ENCODE data around the gene RNF38. TPM values are rescaled to one million over a fixed set of nuclear protein-coding genes. Genes with fewer than 3 reads are reported as not detected.

The RNF38 gene
- total RNA-seq, 2 donors from 2014 or later: 32.1 to 37.0 TPM

DNA sequence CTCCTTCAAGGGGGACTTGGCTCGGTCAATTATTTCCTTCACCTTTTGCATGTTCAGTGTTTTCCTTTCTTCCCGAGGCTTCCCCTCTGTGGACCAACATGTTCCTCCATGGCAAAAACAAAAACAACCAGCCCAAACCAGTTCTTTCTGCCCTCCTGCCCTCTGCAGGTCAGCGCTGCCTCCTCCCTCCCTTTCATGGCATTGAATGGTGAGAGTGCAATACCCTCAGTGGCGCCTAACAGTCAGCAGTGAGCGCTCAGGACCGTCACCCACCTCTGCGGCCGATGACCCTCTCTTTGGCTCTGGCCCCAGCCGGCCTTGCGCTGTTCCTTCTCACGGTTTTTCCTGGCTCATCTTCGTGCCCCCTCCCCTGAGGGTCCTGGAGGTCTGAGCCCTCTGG lies 107.4 kb downstream of the RNF38 start:
- DNase-seq (ENCODE audit: low spot score) (no peak), ATAC-seq (ENCODE audit: insufficient number of reproducible peaks, low FRiP score, low read depth) (no peak)
- TF ChIP-seq, protein P1, sequence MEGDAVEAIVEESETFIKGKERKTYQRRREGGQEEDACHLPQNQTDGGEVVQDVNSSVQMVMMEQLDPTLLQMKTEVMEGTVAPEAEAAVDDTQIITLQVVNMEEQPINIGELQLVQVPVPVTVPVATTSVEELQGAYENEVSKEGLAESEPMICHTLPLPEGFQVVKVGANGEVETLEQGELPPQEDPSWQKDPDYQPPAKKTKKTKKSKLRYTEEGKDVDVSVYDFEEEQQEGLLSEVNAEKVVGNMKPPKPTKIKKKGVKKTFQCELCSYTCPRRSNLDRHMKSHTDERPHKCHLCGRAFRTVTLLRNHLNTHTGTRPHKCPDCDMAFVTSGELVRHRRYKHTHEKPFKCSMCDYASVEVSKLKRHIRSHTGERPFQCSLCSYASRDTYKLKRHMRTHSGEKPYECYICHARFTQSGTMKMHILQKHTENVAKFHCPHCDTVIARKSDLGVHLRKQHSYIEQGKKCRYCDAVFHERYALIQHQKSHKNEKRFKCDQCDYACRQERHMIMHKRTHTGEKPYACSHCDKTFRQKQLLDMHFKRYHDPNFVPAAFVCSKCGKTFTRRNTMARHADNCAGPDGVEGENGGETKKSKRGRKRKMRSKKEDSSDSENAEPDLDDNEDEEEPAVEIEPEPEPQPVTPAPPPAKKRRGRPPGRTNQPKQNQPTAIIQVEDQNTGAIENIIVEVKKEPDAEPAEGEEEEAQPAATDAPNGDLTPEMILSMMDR (IDR thresholded peaks at IDR 0.05): no peak
- Histone ChIP-seq H3K9me3 (no peaks in the 10 kb centered on the region), H3K27ac (no peak overlapping the region), H3K36me3 (no peaks in the 10 kb centered on the region), H3K4me1 (ENCODE audit: control insufficient read depth in 1 of 2, low read depth in 2 of 2) (no peaks in the 10 kb centered on the region), H3K27me3 (replicated peaks; ENCODE audit: insufficient read depth) (no peaks in the 10 kb centered on the region), H3K4me3 (no peak overlapping the region)

DNA sequence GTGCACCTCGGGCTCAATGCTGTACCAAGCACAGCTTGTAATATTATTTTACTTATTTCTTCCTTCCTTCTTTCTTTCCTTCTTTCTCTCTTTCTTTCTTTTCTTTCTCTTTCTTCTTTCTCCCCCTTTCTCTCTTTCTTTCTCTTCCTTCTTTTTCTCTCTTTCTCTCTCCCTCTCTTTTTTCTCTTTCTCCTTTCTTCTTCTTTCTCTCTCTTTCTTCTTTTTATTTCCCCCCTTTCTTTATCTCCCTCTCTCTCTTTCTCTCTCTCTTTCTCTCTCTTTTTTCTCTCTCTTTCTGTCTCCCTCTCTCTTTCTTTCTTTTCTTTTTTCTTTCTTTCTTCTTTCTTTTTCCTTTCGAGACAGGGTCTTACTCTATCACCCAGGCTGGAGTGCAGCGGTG lies 109.1 kb downstream of the RNF38 start:
- ATAC-seq (ENCODE audit: insufficient number of reproducible peaks, low FRiP score, low read depth): no peak
- no peaks in the 10 kb centered on the region for H3K36me3 ChIP-seq

DNA sequence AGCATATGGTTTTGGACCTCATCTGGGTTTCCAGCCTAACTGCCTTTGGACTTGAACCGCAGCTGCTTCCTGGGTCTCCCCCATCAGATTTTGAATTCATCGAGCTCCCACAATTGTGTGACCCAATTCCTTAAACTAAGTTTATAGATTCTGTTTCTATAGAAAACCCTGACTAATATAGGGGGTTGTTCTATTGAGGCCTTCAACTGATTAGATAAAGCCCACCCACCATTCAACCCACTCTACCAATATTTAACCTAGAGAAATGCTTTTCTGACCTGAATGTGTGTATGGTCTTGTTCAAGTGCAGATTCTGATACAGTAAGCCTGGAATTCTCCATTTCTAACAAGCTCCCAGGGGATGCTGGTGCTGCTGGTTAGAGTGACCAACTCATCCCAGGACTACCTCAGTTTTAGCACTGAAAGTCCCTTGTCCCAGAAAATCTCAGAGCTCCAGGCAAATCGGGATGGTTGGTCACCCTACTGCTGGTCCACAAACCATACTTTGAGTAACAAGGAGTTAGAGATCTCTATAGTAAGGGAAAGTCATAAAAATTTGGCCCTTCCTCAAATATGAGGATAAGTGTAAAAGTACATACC lies 110.1 kb downstream of the RNF38 start:
- no peak for ATAC-seq (ENCODE audit: insufficient number of reproducible peaks, low FRiP score, low read depth)
- Histone ChIP-seq H3K4me1 (ENCODE audit: control insufficient read depth in 1 of 2, low read depth in 2 of 2) (no peaks in the 10 kb centered on the region), H3K9me3 (no peaks in the 10 kb centered on the region), H3K4me3 (no peak overlapping the region), H3K27ac (no peak overlapping the region), H3K27me3 (replicated peaks; ENCODE audit: insufficient read depth) (no peaks in the 10 kb centered on the region), H3K36me3 (no peaks in the 10 kb centered on the region)
- TF ChIP-seq, protein P1 (IDR thresholded peaks at IDR 0.05): no peak
- DNase-seq (ENCODE audit: low spot score): no peak

More for the DNA sequence above, 109.1 kb downstream of the RNF38 start:
- no peaks in the 10 kb centered on the region for H3K4me1 ChIP-seq (ENCODE audit: control insufficient read depth in 1 of 2, low read depth in 2 of 2)
- H3K27ac ChIP-seq: no peak overlapping the region
- TF ChIP-seq, protein P1 (IDR thresholded peaks at IDR 0.05): no peak
- DNase-seq (ENCODE audit: low spot score): no peak
- H3K27me3 ChIP-seq (replicated peaks; ENCODE audit: insufficient read depth): no peaks in the 10 kb centered on the region
- no peaks in the 10 kb centered on the region for H3K9me3 ChIP-seq
- H3K4me3 ChIP-seq: no peak overlapping the region

DNA sequence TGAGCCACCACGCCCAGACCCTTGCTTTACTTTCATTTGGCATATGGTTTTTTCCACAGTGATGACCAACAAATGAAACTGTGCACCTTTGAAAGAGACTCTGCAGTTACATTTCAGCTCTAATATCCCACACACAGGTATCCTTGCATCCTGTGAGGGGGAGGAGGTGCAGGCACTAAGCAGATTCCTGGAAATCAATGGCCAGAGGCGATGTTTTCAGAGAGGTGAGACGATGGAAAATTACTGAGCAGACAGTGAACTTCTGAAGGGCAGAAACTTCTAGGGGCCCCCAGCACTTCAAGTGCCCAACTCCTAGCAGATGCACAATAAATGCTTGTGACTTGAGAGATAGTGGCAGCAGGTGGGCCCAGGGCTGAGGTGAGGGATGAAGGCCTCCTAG lies 112.0 kb downstream of the RNF38 start:
- DNase-seq (ENCODE audit: low spot score) (no peak), ATAC-seq (ENCODE audit: insufficient number of reproducible peaks, low FRiP score, low read depth) (no peak)
- H3K36me3 ChIP-seq: no peaks in the 10 kb centered on the region
- H3K27me3 ChIP-seq (replicated peaks; ENCODE audit: insufficient read depth): no peaks in the 10 kb centered on the region
- H3K27ac ChIP-seq: no peak overlapping the region
- TF ChIP-seq, protein P1 (IDR thresholded peaks at IDR 0.05): no peak
- H3K9me3 ChIP-seq: no peaks in the 10 kb centered on the region
- no peaks in the 10 kb centered on the region for H3K4me1 ChIP-seq (ENCODE audit: control insufficient read depth in 1 of 2, low read depth in 2 of 2)
- H3K4me3 ChIP-seq: no peak overlapping the region

Other genes with a start within 250 kb of the RNF38 start
- gene CCIN, start 230.9 kb downstream of the RNF38 start, total RNA-seq: 1 to 10 TPM; 1.6 to 2.3 TPM
- 100 to 1,000 TPM; 127 to 145 TPM for gene CLTA, start 209.3 kb downstream of the RNF38 start, total RNA-seq
- gene GNE, start 141.8 kb downstream of the RNF38 start, total RNA-seq: 10 to 100 TPM; 23.3 to 26.1 TPM
- gene MELK, start 172.6 kb upstream of the RNF38 start, total RNA-seq: 1 to 10 TPM in 1 of 2 donors, not detected in 1; 2.2 TPM